GM18867 (cell line): Measurements from ENCODE around the gene CTTNBP2.

Source experiments
- ATAC-seq: cut with Tn5 transposase; IDR thresholded peaks from one replicate; pipeline ENCODE4 v1.9.1; 2021; ENCODE audit warnings: mild to moderate bottlenecking, moderate library complexity; ENCODE audit not compliant: unreplicated experiment

Gene CTTNBP2, protein sequence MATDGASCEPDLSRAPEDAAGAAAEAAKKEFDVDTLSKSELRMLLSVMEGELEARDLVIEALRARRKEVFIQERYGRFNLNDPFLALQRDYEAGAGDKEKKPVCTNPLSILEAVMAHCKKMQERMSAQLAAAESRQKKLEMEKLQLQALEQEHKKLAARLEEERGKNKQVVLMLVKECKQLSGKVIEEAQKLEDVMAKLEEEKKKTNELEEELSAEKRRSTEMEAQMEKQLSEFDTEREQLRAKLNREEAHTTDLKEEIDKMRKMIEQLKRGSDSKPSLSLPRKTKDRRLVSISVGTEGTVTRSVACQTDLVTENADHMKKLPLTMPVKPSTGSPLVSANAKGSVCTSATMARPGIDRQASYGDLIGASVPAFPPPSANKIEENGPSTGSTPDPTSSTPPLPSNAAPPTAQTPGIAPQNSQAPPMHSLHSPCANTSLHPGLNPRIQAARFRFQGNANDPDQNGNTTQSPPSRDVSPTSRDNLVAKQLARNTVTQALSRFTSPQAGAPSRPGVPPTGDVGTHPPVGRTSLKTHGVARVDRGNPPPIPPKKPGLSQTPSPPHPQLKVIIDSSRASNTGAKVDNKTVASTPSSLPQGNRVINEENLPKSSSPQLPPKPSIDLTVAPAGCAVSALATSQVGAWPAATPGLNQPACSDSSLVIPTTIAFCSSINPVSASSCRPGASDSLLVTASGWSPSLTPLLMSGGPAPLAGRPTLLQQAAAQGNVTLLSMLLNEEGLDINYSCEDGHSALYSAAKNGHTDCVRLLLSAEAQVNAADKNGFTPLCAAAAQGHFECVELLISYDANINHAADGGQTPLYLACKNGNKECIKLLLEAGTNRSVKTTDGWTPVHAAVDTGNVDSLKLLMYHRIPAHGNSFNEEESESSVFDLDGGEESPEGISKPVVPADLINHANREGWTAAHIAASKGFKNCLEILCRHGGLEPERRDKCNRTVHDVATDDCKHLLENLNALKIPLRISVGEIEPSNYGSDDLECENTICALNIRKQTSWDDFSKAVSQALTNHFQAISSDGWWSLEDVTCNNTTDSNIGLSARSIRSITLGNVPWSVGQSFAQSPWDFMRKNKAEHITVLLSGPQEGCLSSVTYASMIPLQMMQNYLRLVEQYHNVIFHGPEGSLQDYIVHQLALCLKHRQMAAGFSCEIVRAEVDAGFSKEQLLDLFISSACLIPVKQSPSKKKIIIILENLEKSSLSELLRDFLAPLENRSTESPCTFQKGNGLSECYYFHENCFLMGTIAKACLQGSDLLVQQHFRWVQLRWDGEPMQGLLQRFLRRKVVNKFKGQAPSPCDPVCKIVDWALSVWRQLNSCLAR (N-terminal part only)

DNA sequence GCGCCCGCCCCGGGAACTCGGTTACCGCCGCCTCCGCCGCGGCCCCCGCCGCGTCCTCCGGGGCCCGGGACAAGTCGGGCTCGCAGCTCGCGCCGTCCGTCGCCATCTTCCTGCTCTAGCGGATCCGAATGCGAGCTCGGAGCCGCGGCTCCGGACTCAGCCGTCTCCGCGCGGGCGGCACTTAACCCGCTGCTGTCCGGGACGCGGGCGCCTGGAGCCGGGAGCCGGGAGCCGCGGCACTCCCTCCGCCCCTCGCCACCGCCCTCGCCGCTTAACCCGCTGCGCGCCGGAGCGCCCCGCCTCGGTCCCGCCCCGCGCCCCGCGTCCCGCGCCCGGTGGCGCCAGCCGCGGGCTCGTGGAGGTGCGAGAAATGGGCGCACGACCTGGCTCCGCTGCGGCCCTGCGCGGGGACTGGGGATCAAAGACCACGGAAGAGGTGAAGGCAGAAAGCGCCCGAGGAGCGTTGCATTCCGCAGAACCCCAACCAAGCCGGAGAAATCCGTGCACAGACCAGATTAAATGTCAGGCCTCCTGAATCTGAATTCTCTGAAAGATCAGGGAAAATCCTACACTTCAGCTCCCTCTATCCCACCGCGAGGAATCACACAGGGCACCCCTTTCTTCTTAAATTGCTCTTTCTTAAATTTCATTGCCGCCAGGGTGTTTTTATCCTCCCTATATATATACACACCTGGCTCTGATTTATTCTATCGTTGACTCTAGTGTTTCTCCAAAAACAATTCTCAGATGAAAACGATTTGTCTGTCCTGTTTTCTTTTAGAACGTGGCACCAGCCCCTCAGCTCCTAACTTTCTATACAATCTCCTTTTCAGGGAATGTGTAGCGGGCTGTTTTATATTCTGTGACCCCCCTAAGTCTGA lies at the start of gene CTTNBP2:
Gene CTTNBP2 (minus strand): TSS at position 132 of the 881 bp plus-strand sequence. CDS start 26 bp downstream, at position 106.
- no peak for ATAC-seq

DNA sequence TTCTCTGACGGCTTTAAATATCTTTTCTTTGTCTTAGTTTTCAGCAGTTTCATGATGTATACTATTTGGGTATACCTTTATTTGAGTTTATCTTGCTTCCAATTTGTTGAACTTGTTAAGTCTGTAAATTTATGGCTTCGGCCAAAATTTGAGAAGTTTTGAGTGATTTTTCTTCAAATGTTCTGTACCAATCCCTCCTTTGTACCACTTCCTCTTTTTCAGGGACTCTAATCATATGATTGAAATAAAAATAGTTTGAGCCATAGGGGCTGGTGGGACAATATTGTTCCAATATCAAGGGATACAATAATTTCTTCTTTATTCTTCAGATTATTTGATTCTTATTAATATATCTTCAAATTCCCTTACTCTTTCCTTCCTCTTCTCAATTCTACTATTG lies 43.1 kb upstream of the CTTNBP2 start:
- ATAC-seq: no peak

DNA sequence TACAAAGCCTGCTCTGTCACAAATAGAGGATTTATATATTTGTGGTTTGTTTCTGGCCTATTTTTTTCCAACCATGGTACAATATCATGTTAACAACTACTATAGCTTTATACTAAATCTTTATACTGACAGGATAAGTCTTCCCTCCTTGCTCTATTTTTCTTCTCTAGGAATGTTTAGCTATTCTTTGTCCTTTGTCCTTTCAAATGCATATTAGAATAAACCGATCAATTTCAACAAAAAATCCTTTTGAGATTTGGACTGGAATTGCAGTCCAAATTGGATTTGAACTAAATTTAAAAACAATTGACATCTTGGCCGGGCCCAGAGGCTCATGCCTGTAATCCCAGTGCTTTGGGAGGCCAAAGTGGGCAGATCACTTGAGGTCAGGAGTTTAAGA lies 39.2 kb upstream of the CTTNBP2 start:
- ATAC-seq: no peak

DNA sequence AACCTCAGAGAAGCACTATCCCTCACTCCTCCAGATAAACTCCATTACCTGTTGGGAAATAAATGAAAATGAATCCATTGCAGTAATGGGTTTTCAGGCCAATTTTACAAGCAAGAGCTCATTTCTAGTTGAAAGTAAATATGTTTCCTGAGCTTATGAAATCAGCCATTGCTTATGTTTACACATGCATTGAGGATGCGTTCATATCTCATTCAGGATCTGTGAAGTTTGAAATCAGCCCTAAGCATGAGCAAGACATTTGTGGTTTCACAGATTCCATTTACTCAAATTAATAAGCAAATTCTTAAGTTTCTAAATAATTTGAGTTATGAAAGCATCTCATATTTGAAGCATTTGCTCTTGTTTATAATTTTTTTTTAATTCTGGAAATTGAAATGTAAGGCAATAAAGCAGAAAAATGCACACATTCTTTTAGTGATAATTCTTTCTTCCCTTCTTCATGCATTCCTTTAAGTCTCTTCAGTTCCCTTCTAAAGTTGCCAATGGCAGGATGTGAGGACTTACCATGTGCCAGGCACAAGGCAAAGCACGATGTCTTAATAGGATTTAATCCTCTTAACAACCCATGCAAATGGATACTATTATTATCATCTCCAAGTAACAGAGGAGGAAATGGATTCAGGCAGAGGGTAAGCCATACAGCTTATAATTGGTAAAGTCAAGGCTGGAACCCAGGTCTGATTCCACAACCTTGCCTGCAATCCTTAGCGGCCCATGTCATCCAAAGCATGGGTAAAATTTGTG lies 35.0 kb upstream of the CTTNBP2 start:
- ATAC-seq: no peak

DNA sequence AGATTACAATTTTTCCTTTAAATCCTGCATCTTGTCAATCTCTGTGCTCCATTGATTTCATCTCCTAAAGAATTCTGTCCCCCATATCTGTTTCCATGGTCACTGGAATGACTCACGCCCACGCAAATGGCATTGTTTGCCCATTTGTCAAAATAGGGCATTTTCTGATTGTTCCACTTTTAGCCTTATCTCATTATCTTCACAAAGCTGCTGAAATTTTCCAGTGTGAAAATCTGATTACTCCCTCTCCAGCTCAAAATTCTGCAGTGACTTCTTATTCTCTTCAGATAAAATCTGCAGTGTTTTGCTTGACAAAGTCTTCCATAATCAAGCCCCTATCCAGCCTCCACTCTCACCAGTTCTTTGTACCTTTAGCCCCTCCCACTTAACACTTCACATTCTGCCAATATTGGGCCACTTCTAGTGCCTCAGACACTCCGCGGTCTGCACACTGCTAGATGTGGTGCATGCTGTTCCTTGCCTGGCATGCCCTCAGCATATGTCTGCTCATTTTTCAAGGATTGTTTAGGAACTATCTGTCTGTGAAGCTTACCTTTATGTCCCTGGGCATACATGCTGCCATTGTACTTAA lies 33.9 kb upstream of the CTTNBP2 start:
- ATAC-seq: no peak

DNA sequence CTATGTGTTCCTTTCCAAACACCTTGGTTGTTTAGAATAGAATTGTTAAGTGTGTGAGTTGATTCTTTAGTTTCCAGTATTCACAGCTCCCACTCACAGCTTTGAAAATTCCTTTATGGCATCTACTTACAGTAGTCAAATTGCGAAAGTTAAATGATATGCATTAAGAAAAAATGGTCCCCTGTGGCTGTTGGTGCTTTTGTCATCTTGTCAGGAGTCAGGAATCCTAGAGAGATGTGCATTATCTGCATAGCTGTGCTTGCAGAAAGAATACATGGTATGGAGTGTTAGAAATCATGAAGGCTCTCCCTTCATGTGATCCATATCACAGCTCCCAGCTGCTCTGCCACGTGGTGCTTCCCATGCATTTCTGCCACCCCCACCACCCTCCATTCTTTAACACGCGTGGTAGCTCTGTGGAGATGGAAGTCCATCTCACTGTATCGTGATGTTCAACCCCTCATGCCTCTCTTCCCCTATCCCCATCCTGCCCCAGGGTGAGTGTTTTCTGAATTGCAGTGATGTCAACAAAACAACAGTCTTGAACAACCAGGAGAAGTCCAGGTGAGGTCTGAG lies 29.2 kb upstream of the CTTNBP2 start:
- no peak for ATAC-seq

DNA sequence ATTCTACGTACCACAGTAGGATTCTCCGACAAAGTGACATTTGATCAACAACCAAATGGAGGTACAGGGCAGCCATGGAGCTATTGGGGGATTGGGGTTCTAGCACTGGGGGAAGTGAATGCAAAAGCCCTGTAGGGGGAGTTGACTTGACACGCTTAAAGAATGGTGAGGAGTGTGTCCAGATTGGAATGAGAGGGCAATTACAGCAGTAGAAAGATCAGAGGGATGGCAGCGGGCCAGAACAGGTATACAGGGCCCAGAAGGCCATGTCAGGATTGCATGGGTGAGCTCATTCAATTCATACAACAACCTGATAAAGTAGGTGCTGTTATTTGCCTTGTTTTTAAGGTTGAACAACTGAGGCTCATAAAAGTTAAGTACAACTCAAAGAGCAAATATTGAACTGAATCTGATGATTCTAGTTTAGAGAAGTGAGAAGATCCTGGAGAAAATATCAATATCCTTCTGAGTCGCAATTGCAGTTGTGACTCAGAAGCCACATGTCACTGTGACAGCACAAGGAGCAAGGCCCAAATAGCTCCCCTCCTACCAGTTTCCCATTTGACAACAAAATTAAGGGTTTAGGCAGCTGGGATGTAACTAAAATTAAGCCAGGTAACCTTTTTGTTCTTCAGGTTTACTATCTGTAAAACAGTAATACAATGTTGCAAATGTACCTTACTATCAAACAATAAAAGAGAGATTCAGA lies 28.0 kb upstream of the CTTNBP2 start:
- ATAC-seq: no peak

DNA sequence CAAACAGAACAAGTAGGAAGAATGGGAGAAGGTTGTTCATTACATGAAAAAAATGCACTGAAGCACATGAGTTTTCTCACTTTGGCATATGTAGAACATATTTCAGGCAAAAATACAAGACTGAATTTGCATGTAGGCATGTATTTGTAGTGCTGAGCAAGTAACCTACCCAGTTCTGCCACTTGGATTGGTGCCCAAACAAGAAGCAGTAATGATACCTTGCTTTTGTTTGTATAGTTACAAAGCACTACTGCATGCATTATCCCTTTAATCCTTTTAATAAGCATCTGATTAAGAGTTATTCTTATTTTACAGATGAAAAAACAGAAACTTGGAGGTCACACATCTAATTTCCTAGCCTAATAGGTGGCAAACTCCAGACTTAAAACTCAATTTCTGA lies 23.1 kb upstream of the CTTNBP2 start:
- ATAC-seq: no peak

DNA sequence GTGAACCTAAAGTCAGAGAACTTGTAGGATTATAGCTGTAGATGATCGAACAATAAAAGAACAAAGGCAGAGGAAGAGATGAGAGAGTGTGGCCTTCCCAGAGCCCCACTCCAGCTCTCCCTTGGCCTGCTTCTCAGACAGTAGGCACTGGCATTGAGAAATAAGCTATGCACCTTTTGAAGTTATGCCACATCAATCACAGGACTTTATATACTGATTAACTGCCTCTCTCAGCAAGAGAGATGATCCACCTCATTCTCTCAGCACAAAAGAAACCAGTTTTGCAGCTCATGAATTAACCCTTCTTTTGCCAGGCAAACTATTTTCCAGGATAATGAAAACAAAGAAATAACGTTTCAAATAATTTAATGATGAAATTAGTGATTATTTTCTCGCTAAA lies 22.0 kb upstream of the CTTNBP2 start:
- no peak for ATAC-seq

DNA sequence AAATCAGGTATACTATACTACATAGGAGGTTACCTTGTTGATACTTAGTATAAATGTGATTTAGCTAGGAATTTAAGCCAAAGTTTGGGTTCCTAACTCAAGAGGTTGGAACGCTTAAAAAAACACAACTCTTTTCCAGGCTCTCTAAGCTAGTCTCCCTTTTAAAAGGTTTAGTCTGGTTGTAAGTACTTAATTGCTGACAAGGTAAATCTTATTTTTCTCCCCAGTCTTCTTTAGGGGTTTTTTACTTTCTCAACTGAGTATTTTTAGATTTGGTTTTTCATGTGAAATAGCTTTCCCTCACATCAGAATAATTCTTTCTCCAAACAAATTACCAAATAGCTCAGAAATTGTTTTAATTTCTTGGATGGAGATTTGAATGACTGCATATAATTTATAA lies 20.8 kb upstream of the CTTNBP2 start:
- ATAC-seq: no peak

DNA sequence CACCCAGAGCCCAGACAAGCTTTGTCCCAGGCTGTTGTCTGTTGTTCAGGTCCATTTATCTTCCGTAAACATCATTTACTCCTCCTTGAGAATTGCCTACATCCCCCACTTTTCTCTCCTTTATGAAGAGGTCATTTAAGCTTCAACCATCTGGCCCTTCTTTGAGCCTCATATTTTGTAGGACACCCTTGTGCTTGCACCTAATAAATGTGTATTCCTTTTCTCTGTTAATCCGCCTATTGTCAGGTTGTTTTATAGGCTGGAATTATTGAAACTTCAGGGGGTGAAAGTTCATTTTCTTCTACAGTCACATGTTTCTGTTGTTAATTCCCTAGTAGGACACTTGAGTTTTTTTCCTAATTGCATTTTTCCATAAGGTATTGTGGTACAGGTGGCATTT lies 19.6 kb upstream of the CTTNBP2 start:
- no peak for ATAC-seq

DNA sequence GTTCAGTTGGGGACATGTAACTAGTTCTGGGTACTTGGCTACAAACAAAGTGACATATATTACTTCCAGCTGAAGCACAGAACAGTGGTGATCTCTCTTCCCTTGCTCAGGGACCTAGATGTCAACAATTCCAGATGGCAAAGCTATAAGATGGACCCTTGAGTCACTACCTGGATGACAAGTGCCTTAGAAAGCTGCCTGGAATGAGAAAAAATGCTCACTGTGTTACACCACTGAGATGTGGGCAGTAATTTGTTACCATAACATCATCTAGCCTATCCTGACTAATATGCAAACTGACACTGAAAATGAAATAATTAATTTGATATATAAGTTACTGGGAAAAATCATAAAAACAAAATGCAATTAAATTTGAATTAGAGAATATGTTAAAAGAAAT lies 16.4 kb upstream of the CTTNBP2 start:
- ATAC-seq: no peak

DNA sequence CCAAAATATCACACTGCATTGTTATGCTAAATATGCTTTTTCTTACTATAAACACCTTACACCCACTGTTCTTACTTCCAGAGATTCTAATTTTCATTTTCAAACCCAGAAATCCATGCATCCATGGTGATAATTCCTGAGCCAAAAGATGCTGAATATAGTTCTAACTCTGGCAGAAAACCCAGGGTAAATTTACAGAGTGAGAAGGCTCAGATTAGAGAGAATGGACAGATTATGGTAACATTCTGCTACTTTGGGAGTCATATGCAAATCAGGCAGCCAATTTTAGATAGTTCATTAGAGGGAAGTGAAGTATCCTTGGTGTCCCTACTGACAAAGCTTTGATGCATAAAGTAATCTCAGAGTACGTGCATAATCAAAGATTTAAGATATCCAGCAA lies 15.4 kb upstream of the CTTNBP2 start:
- ATAC-seq: no peak

DNA sequence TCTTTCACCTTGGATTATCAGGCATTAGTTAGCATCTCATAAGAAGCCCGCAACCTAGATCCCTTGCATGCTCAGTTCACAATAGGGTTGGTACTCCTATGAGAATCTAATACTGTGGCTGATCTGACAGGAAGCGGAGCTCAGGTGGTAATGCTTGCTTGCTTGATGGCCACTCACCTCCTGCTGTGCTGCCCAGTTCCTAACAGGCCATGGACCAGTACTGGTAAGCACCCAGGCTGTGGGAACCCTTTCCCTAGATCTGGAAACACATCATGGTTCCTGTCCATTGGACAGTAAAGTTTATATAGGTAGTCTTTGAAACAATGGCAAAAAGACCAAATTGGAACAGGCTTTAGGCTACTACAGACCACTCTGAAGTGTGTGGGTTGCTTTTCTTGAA lies 9.4 kb upstream of the CTTNBP2 start:
- ATAC-seq: no peak

DNA sequence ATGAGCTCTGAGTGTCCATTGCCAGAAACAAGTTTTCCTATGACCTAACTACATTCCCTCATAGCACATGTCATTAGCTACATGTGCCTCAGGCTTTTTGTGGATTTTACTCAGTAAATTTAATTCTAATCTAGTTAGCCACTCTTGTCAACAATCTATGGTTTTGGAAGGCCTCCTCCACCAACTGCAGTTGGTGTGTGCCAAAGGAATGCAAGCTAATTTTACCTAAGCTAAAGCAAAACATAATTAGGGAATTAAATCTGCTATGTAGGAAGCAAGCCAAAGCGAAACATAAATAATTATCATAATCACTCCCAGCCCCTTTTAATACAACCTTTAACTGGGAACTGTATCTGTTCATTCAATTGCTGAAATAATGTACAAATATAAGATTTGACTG lies 3.5 kb upstream of the CTTNBP2 start:
- ATAC-seq: no peak

DNA sequence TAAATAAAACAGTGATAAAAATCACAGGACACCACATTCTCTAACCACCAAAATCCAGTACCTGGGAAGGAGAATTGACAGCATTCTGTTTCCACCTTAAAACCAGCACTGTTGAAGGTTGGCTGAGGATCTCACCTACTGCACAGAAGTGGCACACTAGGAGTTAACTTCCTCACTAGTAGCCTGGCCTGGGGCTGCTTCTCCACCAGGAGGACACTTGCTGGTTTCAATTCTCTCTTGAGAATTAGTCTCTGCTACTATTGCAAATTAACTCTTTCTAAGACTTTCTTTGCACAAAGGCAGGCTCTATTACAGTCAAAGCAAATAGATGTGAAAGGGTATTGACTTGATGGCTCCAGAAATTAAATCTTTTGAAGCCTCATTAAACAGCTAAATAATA lies 2.3 kb upstream of the CTTNBP2 start:
- no peak for ATAC-seq

DNA sequence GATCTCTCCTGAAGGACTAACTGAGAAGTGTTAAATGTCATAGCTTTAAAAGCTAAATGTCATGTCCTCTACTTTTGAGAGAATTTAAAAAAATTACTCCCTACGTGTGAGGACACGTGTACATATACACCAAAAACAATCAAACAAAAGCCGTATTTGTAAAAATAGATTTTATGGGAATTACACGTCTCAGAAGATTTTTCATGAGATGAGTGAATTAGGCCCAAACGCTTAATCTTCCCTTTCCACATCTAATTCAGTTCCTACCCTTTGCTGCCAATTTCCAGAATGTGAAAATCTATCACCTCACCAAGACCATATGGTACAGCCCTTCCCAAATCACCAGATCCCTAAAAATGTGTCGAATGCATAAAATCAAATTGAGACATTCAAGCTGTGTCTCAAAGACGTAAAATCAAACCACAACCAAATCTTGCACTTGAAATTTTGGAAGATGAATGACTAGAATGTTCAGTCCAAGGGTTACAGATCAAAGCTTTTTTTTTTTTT lies 1.0 kb upstream of the CTTNBP2 start:
- ATAC-seq: no peak
